HL-60 (cell line): ENCODE measurements around the gene NPEPPS.

ENCODE experiments used
- DNase-seq, 2 experiments: peaks; one replicate each; pipeline ENCODE4 v3.0.0-alpha.2; 2010 to 2020; ENCODE audit warnings: low read depth in 1 of 2, low spot score in 1 of 2
- H3K27ac ChIP-seq: fragments of 250-450 bp; sonication (Bioruptor Pico); replicated peaks from 2 replicates; pipeline ENCODE4 v1.5.1; 2020; ENCODE audit warnings: mild to moderate bottlenecking, moderate library complexity
- H3K27me3 ChIP-seq: fragments of 250-450 bp; sonication (Bioruptor Pico); 2 replicates; pipeline ENCODE4 v1.5.1; 2021; ENCODE audit warnings: mild to moderate bottlenecking, moderate library complexity; ENCODE audit not compliant: insufficient read depth, poor library complexity, severe bottlenecking
- H3K4me3 ChIP-seq: replicated peaks from 2 replicates; pipeline ENCODE4 v1.5.1; 2011; ENCODE audit warnings: mild to moderate bottlenecking, control low read depth, low read length; ENCODE audit not compliant: insufficient read depth
- GABPA ChIP-seq: IDR thresholded peaks from 2 replicates; pipeline ENCODE4 v1.6.1; 2012; ENCODE audit warnings: low read depth
- POLR2AphosphoS5 ChIP-seq: IDR thresholded peaks from 2 replicates; pipeline ENCODE4 v1.6.1; 2012; ENCODE audit warnings: low read depth
- REST ChIP-seq: IDR thresholded peaks from 2 replicates; pipeline ENCODE4 v1.6.1; 2012; ENCODE audit warnings: low read depth; ENCODE audit not compliant: insufficient replicate concordance
- SPI1 ChIP-seq: IDR thresholded peaks from 2 replicates; pipeline ENCODE4 v1.6.1; 2012; ENCODE audit warnings: low read depth, mild to moderate bottlenecking, borderline replicate concordance
- TF ChIP-seq, protein P1 (sequence below): IDR thresholded peaks from one replicate; pipeline ENCODE4 v1.5.1; 2011; ENCODE audit warnings: low read length, control low read depth, inconsistent platforms; ENCODE audit not compliant: insufficient read depth

The NPEPPS gene

DNA sequence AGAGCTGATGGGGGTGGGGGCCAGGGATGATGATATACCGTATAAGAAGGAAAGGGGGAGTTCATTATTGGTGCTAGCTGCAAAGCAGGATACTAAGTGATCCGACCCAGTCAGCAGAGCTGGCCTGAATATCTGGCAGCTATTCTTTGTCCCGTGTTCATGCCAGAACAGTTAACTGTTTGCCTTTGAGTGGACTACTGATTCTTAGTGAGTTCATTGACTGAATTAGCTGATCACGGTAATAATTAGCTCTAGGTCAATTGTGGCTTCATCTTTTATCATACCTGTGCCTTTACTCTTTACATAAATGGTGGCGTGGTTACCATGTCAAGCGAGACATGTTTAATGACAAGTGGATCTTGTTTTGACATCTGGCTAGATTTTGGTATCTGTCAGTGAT, 124.1 kb downstream of the NPEPPS start:
- H3K27ac ChIP-seq: no peak overlapping the region
- H3K27me3 ChIP-seq: no peaks in the 10 kb centered on the region
- DNase-seq: no peak
- no peak overlapping the region for H3K4me3 ChIP-seq
- TF ChIP-seq SPI1 (no peak), POLR2AphosphoS5 (no peak), GABPA (no peak), REST (no peak)
- TF ChIP-seq, protein P1, sequence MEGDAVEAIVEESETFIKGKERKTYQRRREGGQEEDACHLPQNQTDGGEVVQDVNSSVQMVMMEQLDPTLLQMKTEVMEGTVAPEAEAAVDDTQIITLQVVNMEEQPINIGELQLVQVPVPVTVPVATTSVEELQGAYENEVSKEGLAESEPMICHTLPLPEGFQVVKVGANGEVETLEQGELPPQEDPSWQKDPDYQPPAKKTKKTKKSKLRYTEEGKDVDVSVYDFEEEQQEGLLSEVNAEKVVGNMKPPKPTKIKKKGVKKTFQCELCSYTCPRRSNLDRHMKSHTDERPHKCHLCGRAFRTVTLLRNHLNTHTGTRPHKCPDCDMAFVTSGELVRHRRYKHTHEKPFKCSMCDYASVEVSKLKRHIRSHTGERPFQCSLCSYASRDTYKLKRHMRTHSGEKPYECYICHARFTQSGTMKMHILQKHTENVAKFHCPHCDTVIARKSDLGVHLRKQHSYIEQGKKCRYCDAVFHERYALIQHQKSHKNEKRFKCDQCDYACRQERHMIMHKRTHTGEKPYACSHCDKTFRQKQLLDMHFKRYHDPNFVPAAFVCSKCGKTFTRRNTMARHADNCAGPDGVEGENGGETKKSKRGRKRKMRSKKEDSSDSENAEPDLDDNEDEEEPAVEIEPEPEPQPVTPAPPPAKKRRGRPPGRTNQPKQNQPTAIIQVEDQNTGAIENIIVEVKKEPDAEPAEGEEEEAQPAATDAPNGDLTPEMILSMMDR: no peak

DNA sequence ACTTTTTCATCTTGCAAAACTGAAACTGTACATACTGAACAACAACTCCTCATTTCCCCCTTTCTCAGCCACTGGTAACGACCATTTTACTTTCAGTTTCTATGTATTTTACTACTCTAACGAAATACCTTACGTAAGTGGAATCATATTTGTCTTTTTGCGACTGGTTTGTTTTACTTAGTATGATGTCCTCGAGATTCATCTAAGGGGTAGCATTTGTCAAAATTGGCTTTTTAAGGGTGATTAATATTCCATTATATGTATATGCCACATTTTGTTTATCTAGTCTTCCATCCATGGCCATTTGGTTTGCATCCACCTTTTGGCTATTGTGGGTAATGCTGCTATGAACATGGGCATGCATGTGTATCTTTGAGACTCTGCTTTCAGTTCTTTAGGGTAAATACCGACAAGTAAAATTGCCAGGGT, 129.2 kb downstream of the NPEPPS start:
- H3K27ac ChIP-seq: no peak overlapping the region
- no peak for DNase-seq
- TF ChIP-seq GABPA (no peak), REST (no peak), SPI1 (no peak), POLR2AphosphoS5 (no peak)
- TF ChIP-seq, protein P1: no peak
- no peaks in the 10 kb centered on the region for H3K27me3 ChIP-seq
- no peak overlapping the region for H3K4me3 ChIP-seq

GRCh38 chr17:47663912-47664623, 133.2 kb downstream of the NPEPPS start:
- peak in 1 of 2 experiments; percentile 68 for DNase-seq
- TF ChIP-seq GABPA (no peak), REST (no peak), SPI1 (no peak), POLR2AphosphoS5 (no peak)
- TF ChIP-seq, protein P1: peak; percentile 59
- Histone ChIP-seq H3K27ac (no peak overlapping the region), H3K4me3 (no peak overlapping the region), H3K27me3 (no peaks in the 10 kb centered on the region)
